NB4 (cell line): ENCODE measurements around the gene DPYSL4.

Source experiments
- DNase-seq: peaks from one replicate; pipeline ENCODE4 v3.0.0; 2010; ENCODE audit warnings: low read depth
- H3K4me3 ChIP-seq: one replicate; pipeline ENCODE4 v1.5.1; 2011; ENCODE audit warnings: mild to moderate bottlenecking, low read depth, low read length, moderate library complexity
- MYC ChIP-seq: IDR thresholded peaks from 2 replicates; pipeline ENCODE4 v1.6.1; 2011; ENCODE audit warnings: low read depth, low read length
- POLR2A ChIP-seq: IDR thresholded peaks from 2 replicates; pipeline ENCODE4 v1.6.1; 2011; ENCODE audit warnings: mild to moderate bottlenecking; ENCODE audit not compliant: insufficient read length; ENCODE audit errors: extremely low read depth
- TF ChIP-seq, protein P1 (sequence below): IDR thresholded peaks from one replicate; pipeline ENCODE4 v1.5.1; 2012; ENCODE audit warnings: low read depth, low read length
- TF ChIP-seq, protein P2 (sequence below): IDR thresholded peaks from 2 replicates; pipeline ENCODE4 v1.6.1; 2011; ENCODE audit warnings: low read depth, low read length

The DPYSL4 gene

DNA sequence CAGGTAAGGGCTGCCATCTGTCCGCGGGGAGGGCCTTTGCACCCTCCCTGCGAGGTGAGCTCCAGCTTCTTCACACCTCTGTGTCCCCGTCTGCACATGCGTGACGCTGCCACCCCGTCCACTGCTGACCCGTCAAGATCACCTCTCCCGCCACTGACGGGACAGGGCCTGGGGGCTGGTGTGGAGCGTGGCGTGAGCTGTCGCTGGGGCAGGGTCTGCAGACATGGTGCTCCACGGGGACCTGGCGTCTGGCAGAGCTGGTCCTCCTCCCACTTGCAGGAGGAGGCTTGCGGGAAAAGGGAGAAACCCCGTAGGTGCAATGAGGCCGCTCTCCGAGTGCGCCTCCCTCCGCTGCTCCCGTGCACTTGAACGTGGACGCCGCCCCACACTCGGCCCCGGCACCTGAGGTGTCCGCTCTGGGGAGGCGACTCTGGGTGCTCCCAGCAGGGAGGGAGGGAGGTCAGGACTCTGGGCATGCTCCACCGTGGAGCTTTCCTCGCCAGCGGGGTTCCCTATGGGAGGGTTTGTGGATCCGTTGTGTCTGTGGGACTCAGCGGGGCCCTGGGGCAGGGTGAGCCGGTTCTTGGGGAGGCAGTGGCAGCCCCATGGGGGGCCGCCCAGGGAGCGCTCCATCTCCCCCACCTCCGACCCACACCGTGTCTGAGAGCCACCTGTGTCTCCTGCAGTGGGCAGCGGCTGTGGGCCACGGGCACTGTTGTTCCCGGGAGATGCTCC lies 17.6 kb upstream of the DPYSL4 start:
- no peak overlapping the region for H3K4me3 ChIP-seq
- TF ChIP-seq, protein P1, sequence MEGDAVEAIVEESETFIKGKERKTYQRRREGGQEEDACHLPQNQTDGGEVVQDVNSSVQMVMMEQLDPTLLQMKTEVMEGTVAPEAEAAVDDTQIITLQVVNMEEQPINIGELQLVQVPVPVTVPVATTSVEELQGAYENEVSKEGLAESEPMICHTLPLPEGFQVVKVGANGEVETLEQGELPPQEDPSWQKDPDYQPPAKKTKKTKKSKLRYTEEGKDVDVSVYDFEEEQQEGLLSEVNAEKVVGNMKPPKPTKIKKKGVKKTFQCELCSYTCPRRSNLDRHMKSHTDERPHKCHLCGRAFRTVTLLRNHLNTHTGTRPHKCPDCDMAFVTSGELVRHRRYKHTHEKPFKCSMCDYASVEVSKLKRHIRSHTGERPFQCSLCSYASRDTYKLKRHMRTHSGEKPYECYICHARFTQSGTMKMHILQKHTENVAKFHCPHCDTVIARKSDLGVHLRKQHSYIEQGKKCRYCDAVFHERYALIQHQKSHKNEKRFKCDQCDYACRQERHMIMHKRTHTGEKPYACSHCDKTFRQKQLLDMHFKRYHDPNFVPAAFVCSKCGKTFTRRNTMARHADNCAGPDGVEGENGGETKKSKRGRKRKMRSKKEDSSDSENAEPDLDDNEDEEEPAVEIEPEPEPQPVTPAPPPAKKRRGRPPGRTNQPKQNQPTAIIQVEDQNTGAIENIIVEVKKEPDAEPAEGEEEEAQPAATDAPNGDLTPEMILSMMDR: no peak
- TF ChIP-seq, protein P2, sequence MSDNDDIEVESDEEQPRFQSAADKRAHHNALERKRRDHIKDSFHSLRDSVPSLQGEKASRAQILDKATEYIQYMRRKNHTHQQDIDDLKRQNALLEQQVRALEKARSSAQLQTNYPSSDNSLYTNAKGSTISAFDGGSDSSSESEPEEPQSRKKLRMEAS: no peak
- TF ChIP-seq MYC: no peak
- TF ChIP-seq POLR2A: no peak
- no peak for DNase-seq

DNA sequence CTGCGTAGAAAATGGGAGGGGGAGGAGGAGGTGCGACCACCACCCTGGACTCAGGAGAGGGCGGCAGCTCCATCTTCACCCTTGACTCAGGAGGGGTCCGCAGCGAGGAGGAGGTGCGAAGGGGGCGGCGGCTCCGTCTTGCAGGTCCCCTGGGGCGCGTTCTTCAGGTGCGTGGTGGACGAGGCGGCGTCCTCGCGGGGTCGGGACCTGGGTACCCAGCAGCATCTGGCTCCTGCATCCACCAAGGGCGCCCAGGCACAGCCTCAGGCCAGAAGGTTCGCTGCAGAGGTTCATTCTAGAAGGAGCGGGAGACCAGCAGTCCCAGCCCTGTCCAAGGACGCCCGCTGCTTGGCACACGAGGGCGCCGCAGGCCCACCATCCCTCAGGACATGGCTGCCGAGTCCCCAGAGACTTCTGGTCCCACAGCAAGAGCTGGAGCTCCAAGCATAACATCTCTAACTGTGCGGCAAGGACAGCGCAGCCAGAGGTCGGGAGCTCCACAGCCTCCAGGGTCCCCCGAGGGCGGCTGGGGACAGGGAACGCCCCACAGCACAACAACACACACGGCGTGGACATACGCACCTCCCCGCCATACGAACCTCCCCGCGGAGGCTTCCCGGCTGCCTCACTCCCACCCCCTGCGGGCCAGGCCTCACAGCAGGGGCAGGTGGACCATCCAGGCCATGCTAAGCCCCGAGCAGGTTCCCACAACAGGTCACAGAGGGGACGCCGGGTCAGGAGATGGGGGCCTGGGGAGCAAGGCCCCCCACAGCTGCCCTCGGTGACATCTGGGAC lies 16.8 kb upstream of the DPYSL4 start:
- no peak overlapping the region for H3K4me3 ChIP-seq
- DNase-seq: peak; percentile 31
- TF ChIP-seq POLR2A: no peak
- TF ChIP-seq, protein P2: no peak
- TF ChIP-seq, protein P1: no peak
- TF ChIP-seq MYC: no peak

DNA sequence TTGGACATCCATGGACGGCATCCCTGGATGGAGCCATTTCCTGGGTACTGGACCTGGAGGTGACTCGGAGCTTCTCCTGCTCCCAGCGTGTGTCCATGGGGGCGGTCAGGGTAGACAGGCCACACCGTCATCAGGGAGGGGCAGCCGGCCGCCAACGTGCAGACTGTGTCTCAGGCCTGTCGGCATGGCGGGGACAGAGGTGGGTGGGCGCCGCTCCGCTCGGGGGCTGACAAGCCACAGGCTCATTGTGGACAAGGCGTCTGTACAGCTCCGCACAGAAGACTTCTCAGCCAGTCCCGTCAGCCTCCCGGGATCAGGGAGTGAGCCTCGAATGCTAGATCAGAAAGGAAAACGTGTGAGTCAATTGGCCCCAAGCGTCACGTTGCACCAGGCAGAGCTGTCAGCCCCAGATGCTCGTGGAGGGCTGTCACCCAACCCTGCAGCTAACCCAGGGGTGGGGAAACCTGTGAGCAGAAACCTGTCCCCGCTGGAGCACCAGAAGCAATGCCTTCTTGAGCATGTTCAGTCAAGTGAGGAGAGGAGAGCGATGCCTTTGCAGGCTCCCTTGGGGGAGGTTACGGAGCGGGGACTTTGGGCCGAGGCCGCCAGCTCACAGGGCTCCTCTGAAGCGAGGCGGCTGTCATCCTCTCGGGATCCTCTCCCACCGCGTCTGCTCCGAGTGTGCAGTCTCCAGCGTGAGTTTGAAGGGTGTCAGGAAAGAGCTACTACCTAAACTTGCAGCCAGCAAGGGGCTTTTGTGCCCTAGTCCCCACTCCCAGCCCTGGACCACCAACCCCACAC lies 16.0 kb upstream of the DPYSL4 start:
- no peak for DNase-seq
- TF ChIP-seq POLR2A: no peak
- no peak for TF ChIP-seq MYC
- TF ChIP-seq, protein P2: no peak
- TF ChIP-seq, protein P1: no peak
- H3K4me3 ChIP-seq: no peak overlapping the region

DNA sequence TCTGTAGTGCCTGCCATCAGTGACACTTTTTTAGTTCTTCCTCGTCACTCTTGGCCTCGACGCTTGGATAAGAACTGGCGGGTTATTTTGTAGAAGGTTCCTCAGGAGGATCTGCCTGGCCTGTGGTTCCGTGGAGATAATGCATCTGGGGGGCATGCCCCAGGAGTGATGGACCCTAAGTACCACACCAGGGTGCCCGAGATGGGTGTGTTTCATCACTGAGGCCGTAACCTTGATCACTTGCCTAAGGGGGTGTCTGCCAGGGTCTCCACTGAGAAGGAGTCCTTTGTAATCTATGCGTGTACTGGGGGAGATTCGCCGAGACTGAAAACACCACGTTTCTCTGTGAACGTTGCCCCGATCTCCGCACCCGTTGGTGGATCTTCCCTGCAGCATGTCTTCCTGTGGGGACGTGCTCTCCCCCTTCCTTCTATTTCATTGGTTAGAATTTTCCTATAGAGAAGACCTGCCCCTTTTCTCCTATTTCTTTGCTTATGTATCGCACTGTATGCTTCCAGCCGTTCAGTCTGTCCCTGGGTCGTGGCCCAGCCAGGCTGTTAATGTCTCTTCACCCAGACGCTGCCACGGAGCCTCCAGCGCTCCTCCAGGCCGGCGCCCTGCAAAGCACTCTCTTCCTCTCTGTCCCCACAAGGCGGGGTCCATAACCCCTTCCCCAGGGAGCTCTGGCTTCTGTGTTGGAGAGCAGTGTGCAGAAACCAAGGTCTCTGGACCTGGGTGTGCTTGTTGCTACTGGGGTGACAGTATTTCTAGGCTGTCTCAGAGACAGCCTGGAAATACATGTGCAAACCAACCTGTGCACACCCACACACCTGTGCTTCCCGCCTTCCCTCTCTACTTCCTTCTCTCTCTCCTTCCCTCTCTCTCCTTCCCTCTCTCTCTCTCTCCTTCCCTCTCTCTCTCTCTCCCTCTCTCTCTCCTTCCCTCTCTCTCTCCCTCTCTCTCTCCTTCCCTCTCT lies 14.4 kb upstream of the DPYSL4 start:
- no peak overlapping the region for H3K4me3 ChIP-seq
- no peak for DNase-seq
- TF ChIP-seq MYC (no peak), POLR2A (no peak)
- TF ChIP-seq, protein P2: no peak
- TF ChIP-seq, protein P1: no peak
